SK-N-MC (cell line): ENCODE results near the gene PIGK.

Experiments
- EZH2 ChIP-seq: fragments of 200-600 bp; sonication (generic); IDR thresholded peaks from one replicate; pipeline ENCODE4 v1.6.1; 2017; ENCODE audit warnings: antibody characterized with exemption
- POLR2AphosphoS5 ChIP-seq: IDR thresholded peaks from 2 replicates; pipeline ENCODE4 v1.6.1; 2012; ENCODE audit warnings: mild to moderate bottlenecking, low read depth, low read length, borderline replicate concordance

DNA sequence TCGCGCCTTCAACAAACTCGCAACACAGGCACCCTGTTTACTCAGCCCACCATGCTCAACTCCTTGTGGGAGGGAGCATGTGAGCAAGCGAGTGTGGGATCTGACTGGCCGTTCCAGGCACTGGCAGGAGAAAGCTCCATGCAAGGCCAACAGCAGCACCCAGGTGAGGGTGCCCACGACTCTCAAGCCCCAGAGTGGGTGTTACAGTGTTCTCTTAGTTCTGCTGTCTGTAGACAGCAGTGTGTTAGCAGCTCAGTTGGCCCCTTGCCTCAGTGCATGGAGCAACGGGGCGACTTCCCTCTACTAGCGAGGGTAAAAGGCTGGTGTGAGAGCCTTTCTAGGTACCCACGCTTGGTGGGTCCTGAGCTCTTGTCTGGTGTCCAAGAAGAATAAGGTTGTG, 114.6 kb downstream of the PIGK start:
- no peak for TF ChIP-seq POLR2AphosphoS5
- no peak for TF ChIP-seq EZH2
